ENCODE measurements around the gene RNASE1.

DNA sequence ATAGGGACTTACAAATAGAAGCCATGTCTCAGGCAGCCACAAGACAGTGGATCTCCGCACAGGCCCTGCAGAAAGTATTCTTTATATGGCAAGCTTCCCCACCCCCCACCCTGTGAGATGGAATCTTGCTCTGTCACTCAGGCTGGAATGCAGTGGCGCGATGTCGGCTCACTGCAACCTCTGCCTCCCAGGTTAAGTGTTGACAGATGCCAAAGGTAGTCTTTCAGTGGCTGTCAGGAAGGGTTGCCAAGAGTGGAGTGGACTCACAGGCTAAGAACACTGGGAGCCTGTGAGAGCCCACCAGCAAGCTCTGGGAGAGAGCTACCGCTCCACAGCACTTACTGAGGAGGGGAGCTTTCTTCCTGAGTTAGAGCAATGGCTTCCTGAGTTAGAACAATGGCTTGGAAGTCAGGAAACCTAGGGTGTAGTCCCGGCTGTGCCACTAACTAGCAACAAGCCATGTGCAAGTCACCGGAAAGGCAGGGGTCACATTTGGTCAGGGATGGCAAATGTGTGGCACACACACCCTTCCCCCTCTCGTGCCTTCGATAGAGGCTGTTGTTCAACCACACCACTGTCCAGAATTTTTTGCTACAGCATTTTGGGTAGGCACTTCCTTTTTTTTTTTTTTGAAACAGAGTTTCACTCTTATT is 2.6 kb downstream of the RNASE1 start:
- TF ChIP-seq, protein P1, sequence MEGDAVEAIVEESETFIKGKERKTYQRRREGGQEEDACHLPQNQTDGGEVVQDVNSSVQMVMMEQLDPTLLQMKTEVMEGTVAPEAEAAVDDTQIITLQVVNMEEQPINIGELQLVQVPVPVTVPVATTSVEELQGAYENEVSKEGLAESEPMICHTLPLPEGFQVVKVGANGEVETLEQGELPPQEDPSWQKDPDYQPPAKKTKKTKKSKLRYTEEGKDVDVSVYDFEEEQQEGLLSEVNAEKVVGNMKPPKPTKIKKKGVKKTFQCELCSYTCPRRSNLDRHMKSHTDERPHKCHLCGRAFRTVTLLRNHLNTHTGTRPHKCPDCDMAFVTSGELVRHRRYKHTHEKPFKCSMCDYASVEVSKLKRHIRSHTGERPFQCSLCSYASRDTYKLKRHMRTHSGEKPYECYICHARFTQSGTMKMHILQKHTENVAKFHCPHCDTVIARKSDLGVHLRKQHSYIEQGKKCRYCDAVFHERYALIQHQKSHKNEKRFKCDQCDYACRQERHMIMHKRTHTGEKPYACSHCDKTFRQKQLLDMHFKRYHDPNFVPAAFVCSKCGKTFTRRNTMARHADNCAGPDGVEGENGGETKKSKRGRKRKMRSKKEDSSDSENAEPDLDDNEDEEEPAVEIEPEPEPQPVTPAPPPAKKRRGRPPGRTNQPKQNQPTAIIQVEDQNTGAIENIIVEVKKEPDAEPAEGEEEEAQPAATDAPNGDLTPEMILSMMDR (conservative IDR thresholded peaks at IDR 0.05; ENCODE audit: low read depth, low read length) = no peak
- TF ChIP-seq EZH2 (IDR thresholded peaks at IDR 0.05; ENCODE audit: borderline replicate concordance, low read depth, low read length, poor library complexity, severe bottlenecking) = no peak

All from A673 (cell line).